Stimulated activated CD4-positive, alpha-beta T cell treated with anti-CD3 and anti-CD28 coated beads, Interleukin-4, amount 100 ng/mL, for 24 hours (primary cell): ENCODE measurements around the gene MYH7B.

Experiments used
- DNase-seq: peaks from one replicate; pipeline ENCODE4 v3.0.0-alpha.2; 2020

MYH7B gene

GRCh38 chr20:34977365-34978091 is 21.9 kb downstream of the MYH7B start:
- DNase-seq: no peak

GRCh38 chr20:34978092-34978744 is 22.6 kb downstream of the MYH7B start:
- DNase-seq: no peak

- DNase-seq: no peak
Measured at GRCh38 chr20:34979366-34980153, 23.9 kb downstream of the MYH7B start.

DNA sequence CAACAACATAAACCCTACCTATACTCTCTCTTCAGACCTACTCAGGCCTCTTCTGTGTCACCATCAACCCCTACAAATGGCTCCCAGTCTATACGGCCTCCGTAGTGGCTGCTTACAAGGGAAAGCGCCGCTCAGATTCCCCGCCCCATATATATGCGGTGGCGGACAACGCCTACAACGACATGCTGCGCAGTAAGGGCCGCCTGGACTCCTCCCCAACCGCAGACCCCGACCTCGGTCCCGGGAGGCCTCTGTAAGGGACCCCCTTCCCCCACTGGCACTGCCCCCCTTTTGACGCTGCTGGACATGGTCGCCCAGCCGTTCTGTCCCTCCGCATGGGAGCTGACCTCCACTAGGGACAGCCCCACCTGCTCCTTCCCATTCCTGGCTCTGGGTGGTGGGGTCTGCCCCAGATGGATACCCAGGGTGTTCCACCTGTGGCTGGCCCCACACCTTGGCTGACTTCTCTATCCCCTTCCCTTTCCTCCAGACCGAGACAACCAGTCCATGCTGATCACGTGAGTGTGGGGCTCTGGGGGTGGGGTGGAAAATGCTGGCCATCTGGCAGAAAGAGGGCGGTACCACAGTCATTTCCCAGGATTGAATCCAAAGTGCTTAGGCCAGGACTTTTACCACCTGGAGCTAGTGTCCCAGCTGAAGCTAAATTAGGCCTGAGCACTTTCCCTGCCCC is 25.0 kb downstream of the MYH7B start:
- no peak for DNase-seq

GRCh38 chr20:34982270-34983088 is 26.8 kb downstream of the MYH7B start:
- no peak for DNase-seq

- no peak for DNase-seq
Measured at GRCh38 chr20:34983089-34983820, 27.6 kb downstream of the MYH7B start.

DNA sequence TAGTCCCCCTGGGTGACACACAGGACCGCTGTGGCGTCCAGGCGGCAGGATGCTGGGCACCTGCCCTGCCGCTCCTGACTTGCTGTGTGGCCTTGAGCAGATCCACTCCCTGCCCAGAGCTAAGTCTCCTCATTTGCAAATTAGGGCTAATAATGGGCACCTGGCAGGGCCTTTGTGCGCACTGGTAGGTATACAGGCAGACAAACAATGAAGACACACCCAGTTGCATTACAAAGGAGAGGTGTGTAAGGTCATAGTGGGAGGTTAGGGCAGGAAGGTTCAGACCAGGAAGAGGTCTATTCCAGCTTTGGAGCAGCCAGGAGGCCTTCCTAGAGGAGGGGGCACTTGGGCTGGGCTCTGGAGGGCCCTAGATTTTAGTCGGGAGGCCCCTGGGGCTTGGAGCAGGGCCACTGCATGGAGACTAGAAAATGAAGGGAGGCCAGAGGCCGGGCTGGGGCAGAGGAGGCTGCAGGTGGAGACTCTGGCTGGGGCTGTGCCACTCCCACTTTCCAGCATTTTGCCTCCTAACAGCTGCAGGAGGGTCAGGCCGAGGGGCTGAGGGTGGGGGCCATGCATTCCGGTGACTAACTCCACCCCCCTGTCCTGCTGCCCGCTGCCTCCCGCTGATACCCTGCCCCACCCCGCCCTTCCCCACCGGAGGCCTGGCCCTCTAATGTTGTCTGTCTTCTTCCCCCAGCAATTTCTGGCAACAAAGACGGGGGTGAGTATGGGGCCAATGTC is 28.5 kb downstream of the MYH7B start:
- no peak for DNase-seq

DNA sequence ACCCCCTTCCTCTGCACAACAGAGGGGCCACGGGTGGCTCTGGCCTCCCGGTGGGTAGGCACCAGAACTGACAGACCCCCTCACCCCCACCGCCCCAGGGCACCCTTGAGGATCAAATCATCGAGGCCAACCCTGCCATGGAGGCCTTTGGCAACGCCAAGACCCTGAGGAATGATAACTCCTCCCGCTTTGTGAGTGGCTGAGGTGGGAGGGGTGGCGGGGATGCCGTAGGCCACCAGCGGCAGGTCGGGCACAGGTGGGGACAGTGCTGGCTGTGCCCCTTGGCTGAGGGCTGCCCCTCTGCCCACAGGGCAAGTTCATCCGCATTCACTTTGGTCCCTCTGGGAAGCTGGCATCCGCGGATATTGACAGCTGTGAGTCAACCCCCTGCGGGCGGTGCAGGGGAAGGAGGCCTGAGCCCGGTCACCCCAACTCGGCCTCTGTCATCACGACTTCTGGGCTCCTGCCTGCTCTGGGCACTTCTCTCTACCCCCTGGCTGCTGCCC is 29.1 kb downstream of the MYH7B start:
- no peak for DNase-seq

- no peak for DNase-seq
Measured at GRCh38 chr20:34985461-34986310, 30.0 kb downstream of the MYH7B start.

- no peak for DNase-seq
Measured at GRCh38 chr20:34986311-34987287, 30.9 kb downstream of the MYH7B start.

DNA sequence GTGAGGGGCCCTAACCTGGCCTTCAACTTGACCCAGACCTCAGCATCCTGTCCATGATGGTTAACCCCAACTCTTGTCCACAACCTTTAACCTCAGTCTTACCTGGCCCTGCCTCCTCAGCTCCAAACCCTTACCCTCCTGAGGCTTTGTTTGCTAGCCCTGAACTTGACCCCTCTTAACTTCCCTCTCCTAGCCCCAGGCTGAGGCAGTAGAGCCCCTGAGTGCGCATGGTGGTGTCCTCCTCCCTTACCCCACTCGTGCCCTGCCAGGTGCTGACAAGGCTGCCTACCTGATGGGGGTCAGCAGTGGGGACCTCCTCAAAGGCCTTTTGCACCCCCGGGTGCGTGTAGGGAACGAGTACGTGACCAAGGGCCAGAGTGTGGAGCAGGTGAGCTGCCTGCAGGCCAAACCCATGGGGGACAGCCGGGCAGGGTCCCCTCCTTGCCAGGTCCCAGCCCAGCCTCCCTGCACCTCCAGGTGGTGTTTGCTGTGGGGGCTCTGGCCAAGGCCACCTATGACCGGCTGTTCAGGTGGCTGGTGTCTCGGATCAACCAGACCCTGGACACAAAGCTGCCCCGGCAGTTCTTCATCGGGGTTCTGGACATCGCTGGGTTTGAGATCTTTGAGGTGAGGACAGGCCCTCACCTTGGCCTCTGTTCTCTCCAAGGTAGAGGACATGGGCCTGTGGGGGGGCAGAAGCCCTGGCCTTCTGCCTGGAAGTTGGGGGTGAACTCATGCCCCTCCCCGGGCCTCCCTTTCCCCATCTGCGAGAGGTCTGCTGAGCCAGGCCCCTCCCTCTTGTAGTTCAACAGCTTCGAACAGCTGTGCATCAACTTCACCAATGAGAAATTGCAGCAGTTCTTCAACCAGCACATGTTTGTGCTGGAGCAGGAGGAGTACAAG is 31.9 kb downstream of the MYH7B start:
- no peak for DNase-seq

GRCh38 chr20:34988191-34988540 is 32.5 kb downstream of the MYH7B start:
- DNase-seq: no peak

DNA sequence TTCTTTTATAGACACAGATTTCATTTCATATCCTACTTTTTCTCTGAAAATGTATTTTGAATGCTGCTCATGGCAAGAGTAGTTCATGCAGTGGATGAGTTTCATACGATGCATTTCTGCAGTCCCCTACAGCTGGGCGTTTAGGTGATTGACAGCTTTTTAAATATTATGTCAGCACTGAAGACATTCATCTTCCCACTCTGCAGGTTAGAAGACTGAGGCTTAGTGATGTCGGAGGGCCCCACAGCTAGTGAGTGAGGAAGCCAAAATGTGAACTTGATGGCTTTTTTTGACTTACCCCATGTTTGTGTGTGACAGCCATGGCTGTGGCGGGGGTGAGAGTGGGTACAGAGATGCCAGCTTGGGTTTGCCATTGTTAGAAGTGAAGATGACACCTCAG is 33.5 kb downstream of the MYH7B start:
- DNase-seq: no peak

GRCh38 chr20:34989670-34990069 is 34.0 kb downstream of the MYH7B start:
- DNase-seq: no peak

DNA sequence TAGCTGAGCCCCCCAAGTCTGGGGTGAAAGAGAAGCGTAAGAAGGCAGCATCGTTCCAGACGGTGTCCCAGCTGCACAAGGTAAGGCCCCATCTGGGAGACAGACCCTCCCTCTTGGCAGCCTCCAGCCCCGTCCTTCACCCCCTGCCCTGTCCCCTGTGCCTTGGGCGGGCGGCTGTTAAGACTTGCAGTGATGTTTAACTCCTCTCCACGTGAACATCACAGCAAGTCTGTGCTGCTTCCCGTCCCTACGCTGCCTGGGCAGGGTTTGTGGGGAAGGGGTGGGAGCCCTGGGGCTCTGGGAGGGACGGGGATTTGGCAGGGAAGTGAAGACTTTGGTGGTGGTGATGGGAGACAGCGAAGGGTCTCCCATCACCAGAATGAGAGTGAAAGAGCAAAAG is 34.6 kb downstream of the MYH7B start:
- no peak for DNase-seq

DNA sequence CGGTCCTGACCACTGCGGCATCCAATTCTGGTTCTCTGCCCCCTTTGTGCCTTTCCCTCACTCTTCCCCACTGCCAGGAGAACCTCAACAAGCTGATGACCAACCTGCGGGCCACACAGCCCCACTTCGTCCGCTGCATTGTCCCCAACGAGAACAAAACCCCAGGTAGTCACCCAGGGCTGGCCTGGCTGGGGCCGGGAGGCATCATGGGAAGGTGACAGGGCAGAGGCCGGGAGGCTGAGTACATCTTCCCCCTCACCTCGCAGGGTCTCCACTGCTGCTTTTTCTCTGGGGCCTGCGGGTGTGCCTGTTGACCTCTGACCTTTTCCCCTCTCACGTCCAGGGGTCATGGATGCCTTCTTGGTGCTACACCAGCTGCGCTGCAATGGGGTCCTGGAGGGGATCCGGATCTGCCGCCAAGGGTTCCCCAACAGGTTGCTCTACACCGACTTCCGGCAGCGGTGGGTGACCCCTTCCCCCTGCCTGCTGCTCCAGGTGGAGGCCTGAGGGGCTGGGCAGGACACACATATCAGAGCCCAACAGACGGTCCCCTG is 35.1 kb downstream of the MYH7B start:
- no peak for DNase-seq

DNA sequence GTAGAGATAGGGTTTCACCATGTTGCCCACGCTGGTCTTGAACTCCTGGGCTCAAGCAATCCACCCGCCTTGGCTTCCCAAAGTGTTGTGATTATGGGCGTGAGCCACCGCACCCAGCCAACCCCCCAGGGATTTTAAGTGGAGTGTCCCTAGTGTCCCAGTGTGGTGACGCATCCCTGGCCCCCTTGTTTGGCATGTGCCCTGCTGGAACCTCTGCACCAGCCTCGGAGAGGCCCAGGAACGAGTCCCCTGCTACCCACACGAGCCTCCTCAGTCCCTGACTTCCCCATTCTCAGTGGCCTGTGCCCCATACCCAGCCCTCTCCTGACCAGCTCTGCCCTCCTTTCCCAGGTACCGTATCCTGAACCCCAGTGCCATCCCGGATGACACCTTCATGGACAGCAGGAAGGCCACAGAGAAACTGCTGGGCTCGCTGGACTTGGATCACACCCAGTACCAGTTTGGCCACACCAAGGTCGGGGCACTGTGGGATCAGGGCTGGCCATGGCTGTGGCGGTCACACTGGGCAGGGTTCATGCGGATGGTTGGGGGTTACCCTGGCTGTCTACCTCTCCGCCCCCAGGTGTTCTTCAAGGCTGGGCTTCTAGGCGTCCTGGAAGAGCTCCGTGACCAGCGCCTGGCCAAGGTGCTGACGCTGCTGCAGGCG is 37.2 kb downstream of the MYH7B start:
- DNase-seq: no peak
